Effector memory CD4-positive, alpha-beta T cell (primary cell): Measurements from ENCODE around the gene ABHD12B.

Experiments used
- DNase-seq, 3 donors: peaks; one replicate each; pipeline ENCODE4 v3.0.0-alpha.2; 2020
- H3K27ac ChIP-seq: 2 replicates; pipeline ENCODE4 v1.7.0; 2013; ENCODE audit warnings: mild to moderate bottlenecking, low read length, moderate library complexity; ENCODE audit not compliant: insufficient read depth, poor library complexity, severe bottlenecking
- H3K27me3 ChIP-seq: replicated peaks from 2 replicates; pipeline ENCODE4 v1.7.0; 2013; ENCODE audit warnings: mild to moderate bottlenecking, low read length; ENCODE audit not compliant: insufficient read depth, control insufficient read depth, poor library complexity, severe bottlenecking
- H3K36me3 ChIP-seq: 2 replicates; pipeline ENCODE4 v1.7.0; 2013; ENCODE audit warnings: mild to moderate bottlenecking, low read length, moderate library complexity; ENCODE audit not compliant: control insufficient read depth, insufficient read depth
- H3K4me1 ChIP-seq: 2 replicates; pipeline ENCODE4 v1.7.0; 2013; ENCODE audit warnings: low read length, mild to moderate bottlenecking; ENCODE audit not compliant: control insufficient read depth, insufficient read depth, poor library complexity, severe bottlenecking
- H3K4me3 ChIP-seq: 2 replicates; pipeline ENCODE4 v1.7.0; 2013; ENCODE audit warnings: low read length, low read depth, mild to moderate bottlenecking; ENCODE audit not compliant: insufficient read depth, poor library complexity, severe bottlenecking
- H3K9me3 ChIP-seq: 2 replicates; pipeline ENCODE4 v1.7.0; 2013; ENCODE audit warnings: mild to moderate bottlenecking, low read length, moderate library complexity; ENCODE audit not compliant: control insufficient read depth

ABHD12B gene

DNA sequence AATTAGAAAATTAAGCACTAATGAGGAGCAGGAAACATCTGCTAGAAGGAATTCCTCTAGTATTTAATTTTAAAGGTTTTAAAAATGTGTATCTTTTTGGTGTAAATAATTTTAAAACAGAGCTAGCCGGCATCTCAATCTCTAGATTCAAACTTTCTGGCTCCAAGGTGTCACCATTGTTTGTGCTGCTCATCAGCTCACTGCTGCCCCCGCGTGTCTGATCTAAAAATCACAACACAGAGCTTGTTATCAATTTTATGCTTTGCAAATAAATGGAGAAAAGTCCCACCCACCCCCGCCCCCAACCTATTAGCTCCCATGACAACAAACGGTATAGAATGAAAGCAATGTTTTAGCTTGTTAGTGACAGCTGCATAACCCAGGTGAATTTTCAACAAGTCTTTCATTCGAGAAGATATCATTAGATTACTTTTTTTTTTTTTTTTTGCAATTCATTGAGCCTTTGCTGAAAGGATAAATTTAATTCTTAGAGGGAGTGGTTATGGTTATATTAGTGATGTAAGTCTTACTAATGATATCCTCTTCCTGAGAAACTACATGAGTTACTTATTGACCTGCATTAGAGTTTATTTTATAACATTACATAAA is 11.3 kb upstream of the ABHD12B start:
- Histone ChIP-seq H3K36me3 (no peaks in the 10 kb centered on the region), H3K4me3 (peak overlapping the region; percentile 62)

DNA sequence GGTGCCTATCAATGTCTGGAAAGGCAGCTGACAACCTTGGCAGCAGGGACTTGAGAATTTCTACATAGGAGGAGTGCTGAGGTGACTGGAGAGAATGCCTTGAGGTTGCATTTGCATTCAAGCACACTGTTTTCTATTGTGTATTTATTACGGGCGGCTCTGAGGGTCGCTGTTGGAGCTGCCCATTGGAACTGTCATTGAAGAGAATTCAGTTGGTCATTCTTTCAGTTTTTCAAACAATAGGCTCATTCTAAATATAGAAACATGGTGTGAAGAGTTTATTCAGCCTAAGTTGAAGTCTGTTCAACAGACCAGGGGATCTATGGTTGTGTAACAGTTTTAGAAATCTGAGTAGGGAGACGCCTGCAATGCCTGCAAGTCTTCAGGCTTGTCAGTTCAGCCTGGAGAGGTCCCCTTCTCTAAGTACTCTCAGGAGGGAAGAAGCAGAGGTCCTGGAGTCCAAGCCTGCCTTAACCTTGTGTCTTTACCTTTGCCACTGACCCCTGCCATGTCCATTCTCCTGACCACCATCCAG is 9.8 kb upstream of the ABHD12B start:
- no peaks in the 10 kb centered on the region for H3K4me1 ChIP-seq
- no peak overlapping the region for H3K4me3 ChIP-seq
- no peaks in the 10 kb centered on the region for H3K9me3 ChIP-seq
- no peak for DNase-seq
- H3K27me3 ChIP-seq, result peaks cover 2% of the 10 kb centered on the region
- no peaks in the 10 kb centered on the region for H3K36me3 ChIP-seq
- H3K27ac ChIP-seq, result no peak overlapping the region

More for the DNA sequence above, 11.3 kb upstream of the ABHD12B start:
- H3K4me1 ChIP-seq, result no peaks in the 10 kb centered on the region
- H3K27ac ChIP-seq, result peak overlapping the region; percentile 51
- no peaks in the 10 kb centered on the region for H3K27me3 ChIP-seq
- H3K9me3 ChIP-seq, result no peaks in the 10 kb centered on the region
- peak; percentile 66 to 81 (median 75) for DNase-seq

DNA sequence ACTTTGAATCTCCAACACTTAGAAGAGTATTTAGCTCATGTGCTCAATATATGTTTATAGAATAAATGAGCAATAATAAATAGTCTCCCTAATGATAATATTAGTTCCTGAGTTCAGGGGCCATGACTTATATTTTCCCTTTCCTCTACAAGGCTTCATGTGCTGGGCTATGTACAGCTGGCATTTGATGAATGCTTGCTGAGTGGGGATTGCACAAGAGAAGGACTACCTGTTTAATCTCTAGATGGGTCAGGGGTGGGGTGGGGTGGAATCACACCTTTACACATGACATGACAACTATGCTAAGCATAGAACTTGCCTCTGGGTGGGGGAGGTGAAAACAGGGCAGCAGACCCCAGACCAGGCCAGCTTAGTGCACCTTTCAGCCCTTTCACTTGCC is 7.6 kb upstream of the ABHD12B start:
- peaks cover 5% of the 10 kb centered on the region for H3K27me3 ChIP-seq
- H3K4me1 ChIP-seq, result no peaks in the 10 kb centered on the region
- H3K9me3 ChIP-seq, result no peaks in the 10 kb centered on the region
- no peak overlapping the region for H3K4me3 ChIP-seq
- H3K36me3 ChIP-seq, result no peaks in the 10 kb centered on the region
- no peak overlapping the region for H3K27ac ChIP-seq
- no peak for DNase-seq

DNA sequence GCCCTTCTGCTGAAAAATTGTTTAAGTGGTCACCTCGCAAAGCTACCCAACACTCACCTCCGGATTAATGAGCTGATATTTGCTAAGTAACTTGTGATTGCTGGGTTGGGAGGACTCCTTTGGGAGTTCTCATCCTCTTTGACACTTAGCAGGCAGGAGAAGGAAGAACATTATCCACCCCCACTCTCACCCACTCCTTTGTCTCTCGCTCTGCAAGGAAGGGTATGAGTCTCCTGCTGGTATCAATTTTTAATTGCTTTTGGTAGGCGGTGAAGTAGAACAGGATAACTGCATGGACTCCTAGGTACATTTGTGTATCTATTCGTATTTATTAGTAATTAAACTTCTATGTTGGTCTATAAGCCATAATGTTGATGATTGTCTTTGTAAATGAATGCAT is 6.9 kb upstream of the ABHD12B start:
- Histone ChIP-seq H3K27ac (no peak overlapping the region), H3K4me1 (no peaks in the 10 kb centered on the region), H3K9me3 (no peaks in the 10 kb centered on the region), H3K4me3 (no peak overlapping the region), H3K27me3 (peaks cover 9% of the 10 kb centered on the region), H3K36me3 (no peaks in the 10 kb centered on the region)
- DNase-seq, result no peak

DNA sequence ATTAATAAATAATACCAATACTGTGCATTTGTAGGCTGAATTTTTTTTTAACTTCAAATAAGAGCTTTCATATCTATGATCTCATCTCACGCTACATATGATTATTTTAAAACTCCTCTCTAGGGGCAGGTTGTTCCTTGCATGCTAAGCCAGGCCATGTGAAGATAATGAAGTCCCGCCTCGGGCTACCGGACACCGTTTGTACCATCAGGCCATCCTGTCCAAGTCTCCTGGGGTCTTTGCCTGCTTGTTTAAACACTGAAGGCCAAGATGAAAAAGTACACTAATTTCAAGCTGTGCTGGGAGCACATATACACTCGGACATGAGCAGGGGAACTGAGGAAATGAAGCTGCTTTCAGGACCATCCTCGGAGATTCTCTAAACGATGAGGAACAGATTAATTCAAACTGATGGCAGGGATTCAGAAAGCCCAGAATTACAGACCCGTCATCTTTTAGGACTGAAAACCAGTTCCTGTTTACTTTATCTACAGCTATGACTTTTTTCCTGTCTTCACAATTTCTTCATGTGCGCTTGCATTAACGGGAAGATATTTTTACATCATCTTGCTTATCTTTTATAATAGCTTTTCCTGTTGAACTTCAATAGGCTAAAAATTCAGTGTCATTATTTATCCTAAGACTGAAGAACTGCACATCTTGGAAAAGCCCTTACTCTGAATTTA is 6.3 kb upstream of the ABHD12B start:
- Histone ChIP-seq H3K27ac (no peak overlapping the region), H3K27me3 (peaks cover 15% of the 10 kb centered on the region), H3K4me3 (no peak overlapping the region), H3K36me3 (no peaks in the 10 kb centered on the region), H3K9me3 (no peaks in the 10 kb centered on the region), H3K4me1 (no peaks in the 10 kb centered on the region)
- no peak for DNase-seq

DNA sequence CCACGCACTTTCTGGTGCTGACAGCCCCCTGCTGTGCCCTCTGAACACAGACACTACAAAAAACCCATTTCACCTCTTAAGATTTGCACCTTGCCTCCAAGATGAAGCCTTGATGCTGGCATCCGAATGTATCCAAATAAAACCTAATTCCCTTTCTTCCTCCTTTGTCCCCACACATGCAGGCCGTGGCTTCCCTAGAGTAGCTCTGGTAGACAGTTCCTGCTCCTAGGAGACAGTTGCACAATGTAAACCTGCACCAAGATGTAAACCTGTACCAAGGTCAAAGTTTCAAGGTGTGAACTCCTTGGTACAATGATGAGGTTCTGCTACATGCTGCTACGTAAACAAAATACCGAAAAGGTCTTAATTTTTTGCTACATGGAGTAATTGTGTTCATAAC is 625 bp upstream of the ABHD12B start:
- no peaks in the 10 kb centered on the region for H3K36me3 ChIP-seq
- H3K9me3 ChIP-seq, result no peaks in the 10 kb centered on the region
- no peak overlapping the region for H3K4me3 ChIP-seq
- DNase-seq, result no peak
- H3K4me1 ChIP-seq, result peaks cover 13% of the 10 kb centered on the region
- no peak overlapping the region for H3K27ac ChIP-seq
- peaks cover 29% of the 10 kb centered on the region for H3K27me3 ChIP-seq

DNA sequence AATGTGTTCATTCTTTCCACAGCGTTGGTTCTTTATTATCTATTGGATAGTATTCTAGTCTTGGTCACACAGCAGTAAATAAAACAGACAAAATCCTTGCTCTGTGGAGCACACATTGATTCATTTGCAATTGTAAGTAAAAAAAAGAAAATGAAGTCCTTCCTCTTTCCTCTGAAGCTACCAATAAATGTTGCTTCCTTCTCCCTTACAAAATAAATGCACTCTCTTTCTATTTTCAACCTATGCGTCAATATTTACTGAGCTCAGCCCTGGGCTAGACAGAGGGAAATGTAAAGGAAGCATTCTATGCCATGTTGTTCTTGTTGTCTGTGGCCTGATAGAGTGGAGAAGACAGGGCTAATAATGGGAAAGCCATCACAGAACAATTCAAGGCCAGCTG is 2.9 kb downstream of the ABHD12B start:
- no peak for DNase-seq
- no peaks in the 10 kb centered on the region for H3K36me3 ChIP-seq
- no peaks in the 10 kb centered on the region for H3K9me3 ChIP-seq
- H3K27me3 ChIP-seq, result peaks cover 22% of the 10 kb centered on the region
- H3K27ac ChIP-seq, result no peak overlapping the region
- H3K4me1 ChIP-seq, result peaks cover 13% of the 10 kb centered on the region
- H3K4me3 ChIP-seq, result no peak overlapping the region

DNA sequence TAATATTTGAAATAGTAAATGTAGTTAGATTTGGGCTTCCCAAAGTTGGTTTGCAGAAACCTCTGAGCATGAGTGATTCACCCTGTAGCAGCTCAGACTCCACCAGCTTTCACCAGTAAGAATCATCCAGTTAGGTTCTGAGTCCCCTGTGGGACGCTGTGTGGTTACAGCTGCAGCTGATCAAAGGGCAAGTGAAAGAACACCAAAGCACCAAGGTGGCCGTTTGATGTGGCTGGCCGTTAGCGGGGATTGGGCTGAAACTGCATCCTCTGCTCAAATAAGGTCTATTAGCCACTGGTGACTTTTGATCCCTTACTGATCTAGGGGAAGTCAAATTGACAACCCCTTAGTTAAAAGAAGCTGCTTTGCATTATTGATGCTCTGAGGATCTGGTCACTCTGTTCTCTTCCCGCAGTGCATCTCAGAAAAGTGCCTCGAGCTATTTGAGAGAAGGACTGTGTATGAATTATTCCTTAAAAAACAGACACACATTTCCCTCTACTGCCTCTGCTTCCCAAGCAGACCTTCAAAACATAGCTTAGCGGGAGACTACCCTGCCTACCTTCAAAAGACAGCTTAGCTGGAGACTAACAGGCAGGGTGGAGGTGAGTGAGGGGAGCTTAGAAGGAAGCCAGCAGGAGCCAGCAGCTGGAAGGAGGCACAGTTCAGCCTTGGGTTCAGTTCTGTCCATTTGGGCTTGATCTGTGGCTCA is 3.7 kb downstream of the ABHD12B start:
- Histone ChIP-seq H3K36me3 (no peaks in the 10 kb centered on the region), H3K4me3 (no peak overlapping the region), H3K9me3 (no peaks in the 10 kb centered on the region), H3K27me3 (peaks cover 15% of the 10 kb centered on the region), H3K27ac (no peak overlapping the region), H3K4me1 (peaks cover 13% of the 10 kb centered on the region)
- DNase-seq, result peak; percentile 12 to 36 (median 29)

DNA sequence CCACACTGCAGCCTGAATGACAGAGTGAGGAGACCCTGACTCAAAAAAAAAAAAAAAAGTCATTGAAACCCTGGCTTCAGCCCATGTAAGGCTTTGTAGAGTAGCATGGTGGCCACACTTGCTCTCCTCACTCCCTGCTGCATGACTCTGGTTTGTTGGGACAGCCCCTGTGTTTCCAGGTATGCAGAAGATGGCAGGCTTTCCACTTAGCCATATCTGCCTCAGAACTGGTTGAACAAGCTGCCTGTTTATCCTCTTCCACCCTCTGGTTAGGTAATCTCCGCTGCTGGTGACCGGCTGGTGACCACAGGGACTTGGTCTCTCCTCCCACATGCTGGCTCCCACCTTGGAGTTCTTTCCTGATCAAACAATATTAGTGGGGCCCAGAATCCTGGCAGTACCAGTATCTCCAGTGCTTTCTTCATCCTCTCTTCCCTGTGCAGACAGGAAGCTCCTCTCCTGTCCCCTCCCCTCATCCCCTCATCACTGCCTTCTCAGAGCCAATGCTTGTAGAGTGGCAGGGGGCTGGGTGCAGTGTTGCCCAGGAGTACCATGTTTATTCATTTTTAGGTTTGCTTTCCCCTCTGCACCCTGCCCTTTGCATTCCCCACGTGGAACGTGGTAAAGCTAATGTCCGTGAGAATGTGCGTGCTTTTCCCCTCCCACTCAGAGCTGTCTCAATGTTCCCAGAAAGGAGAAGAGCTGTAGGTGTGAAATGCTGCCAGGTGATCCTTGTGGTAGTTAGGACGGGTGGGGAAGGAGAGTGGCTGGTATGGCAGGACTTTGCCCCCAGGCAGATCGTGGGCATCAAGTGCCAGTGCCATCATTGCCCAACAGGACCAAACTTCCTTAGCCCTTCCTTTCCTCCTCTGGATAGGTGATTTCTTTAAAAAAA is 11.3 kb downstream of the ABHD12B start:
- no peak for DNase-seq
- no peak overlapping the region for H3K4me3 ChIP-seq
- H3K9me3 ChIP-seq, result no peaks in the 10 kb centered on the region

More for the DNA sequence above, 11.3 kb downstream of the ABHD12B start:
- Histone ChIP-seq H3K36me3 (no peaks in the 10 kb centered on the region), H3K4me1 (no peaks in the 10 kb centered on the region), H3K27ac (no peak overlapping the region), H3K27me3 (no peaks in the 10 kb centered on the region)
